ENCODE measurements around the gene TMEM50B.
"Not testable (repeated sequence)": the region's sequence is repeated elsewhere in the genome, so short reads cannot be mapped to it uniquely, and the experiment has no call there.

TMEM50B gene

DNA sequence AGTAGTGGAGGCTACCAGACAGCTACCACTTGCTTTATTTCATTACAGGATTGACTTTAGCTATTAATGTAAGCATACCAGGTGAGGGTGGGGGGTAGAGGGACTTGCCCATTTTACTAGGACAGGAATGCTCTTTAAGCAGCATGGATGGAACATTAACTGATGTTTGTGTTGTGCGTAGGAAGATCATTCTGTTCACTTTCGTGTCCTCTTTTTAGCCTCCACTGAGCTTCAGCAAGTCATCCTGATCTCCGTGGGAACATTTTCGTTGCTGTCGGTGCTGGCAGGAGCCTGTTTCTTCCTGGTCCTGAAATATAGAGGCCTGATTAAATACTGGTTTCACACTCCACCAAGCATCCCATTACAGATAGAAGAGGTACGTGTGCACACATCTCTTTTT is 47.3 kb downstream of the TMEM50B start:
- DNase-seq, result no peak

DNA sequence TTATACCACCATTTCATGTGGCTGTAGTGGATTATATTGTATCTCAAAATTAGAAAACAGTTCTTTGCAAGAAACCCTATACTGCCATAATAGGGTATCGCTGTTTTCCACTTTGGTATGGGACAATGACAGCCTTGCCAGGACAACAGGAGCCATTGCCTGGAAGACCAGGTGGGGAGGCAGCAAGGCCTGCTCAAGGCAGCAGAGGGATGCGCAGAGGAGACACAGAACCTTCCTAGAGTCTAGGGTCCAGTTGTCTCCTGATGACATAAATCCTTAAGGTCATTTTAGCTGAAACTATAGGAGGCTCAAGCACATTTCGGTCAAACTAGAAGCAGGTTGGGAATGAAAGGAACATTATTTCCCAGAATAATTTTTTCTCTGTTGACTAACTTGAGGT is 48.9 kb downstream of the TMEM50B start:
- DNase-seq, result no peak

- DNase-seq, result no peak
These were observed 51.1 kb downstream of the TMEM50B start for GRCh38 chr21:33428669-33429068.

DNA sequence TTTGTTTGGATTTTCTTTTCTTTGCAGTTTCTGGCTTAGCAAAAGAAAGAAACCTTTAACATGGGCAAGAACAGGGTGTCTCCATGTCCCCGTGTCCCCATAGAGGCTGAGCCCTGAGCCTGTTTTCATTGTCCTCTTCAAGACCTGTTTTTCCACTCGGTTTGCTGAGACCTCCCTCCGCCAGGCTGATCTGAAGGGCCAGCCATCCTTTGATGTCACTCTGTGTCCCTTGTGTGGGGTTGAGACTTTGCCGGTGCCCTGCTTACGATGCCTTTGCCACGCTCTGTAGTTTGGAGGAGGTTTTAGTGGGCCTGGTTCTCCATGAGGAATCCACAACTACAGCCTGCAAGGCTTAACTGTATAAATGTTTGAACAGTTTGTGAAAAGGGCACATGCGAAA is 52.7 kb downstream of the TMEM50B start:
- DNase-seq, result no peak

GRCh38 chr21:33425825-33426224 is 53.9 kb downstream of the TMEM50B start:
- DNase-seq, result no peak

DNA sequence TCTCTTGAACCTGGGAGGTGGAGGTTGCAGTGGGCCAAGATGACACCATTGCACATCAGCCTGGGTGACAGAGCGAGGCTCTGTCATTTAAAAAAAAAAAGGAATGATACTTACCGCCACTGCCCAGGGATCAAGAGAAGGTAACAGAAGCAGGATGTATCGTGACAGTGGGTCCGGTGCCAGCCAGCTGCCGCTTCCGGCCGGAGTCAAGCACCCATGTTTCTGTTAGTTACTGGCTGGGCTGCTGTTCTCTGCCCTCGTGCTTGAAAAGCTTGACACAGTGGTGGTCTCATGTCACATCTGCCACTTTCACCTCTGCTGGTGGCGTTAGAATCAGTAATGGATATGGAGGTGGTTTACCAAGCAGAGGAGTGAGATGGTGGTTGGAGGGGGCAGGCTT is 55.6 kb downstream of the TMEM50B start:
- DNase-seq, result no peak

DNA sequence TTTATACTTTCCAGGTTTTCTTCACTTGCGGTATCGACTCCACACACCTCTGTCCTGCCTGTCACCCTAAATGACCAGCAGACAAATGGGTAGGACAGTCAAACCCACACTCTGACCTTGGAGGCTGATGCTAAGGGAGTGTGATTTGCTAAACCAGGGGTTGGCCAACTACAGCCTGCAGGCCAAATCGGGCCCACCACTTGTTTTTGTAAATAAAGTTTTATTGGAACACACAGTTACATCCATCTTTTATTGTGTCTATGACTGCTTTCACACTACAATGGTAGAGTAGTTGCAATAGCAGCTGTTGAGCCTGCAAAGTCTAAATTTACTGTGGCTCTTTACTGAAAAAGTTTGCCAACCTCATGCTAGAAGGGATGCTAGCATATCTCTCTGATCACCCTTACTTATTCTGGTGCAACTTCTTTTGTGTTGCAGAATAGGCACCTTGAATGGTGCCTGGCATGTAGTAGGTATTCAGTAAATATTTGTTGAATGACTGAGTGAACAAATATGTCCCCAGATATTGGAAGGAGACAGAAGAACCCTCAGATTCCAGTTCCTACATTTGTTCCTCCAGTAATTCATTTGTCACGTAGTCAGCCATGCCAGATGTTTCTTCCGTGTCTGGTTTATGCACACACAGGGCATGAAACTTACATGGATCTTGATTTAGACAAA is 57.9 kb downstream of the TMEM50B start:
- DNase-seq, result no peak

GRCh38 chr21:33419538-33420123 is 60.1 kb downstream of the TMEM50B start:
- DNase-seq, result no peak

- DNase-seq, result no peak
These were observed 61.1 kb downstream of the TMEM50B start for GRCh38 chr21:33418691-33419090.

DNA sequence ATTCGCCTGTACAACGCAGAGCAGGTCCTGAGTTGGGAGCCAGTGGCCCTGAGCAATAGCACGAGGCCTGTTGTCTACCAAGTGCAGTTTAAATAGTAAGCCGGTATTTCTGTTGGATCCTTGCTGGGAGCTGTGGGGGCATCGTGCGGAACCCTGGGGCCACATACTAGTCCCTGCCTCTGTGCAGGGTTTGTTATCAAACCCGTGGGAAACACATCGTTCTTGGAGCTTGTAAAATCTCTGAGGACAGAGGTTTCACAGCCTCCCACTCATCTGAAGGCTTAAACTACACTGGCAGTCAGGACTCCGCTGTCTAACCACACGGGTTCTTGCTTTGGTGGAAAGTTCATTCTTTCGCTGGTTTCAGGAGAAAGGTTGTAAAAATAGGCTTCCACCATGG is 64.8 kb downstream of the TMEM50B start:
- DNase-seq, result no peak

DNA sequence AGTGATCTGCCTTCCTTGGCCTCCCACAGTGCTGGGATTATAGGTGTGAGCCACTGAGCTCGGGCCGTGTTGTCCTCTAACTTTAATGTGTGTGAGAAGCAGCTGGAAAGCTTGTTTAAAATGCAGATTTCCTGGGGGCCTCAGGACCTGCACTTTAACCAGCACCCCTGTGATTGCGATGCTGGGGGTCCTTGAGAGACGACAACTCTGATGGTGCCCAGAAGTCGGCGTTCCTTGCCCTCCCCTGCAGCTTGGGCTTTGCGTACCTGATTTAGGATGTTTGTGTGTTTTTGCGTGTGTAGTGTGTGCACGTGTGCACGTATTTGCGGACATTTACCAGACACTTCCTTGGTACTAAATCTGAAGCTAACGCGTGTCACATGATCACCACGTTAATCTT is 65.7 kb downstream of the TMEM50B start:
- DNase-seq, result no peak

DNA sequence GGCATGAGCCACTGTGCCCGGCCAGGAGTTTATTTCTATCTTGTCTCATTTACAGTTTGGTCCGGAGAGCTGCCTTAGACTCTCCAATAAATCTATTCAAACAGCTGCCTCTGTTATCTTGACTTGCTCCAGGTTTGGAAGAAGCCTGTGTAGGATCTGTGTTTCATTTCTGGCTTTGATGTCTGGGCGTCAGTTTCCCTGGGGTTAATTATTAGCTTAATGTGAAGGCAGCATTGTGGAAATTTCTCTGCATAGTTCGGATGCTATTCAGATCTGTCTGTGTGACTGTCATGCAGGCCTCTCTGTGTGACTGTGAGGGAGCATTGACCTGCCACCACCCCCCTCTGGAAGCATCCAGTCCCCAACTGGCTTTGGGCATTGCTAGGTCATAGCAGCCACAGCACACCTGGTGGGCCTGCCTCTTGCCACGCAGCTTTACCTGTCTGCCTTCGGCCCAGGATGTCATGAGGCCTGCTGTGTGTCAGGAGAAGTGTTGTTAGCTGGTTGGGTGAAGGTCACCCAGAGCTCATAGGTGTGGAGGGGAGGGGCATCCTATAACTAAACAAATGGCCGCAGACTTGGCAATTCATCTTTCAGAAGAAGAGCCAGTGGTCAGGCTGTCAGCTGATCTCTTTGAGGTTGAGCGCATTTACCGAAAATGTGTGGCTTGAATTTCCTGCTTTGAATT is 66.8 kb downstream of the TMEM50B start:
- no peak for DNase-seq

- not testable (repeated sequence) for DNase-seq
These were observed 67.3 kb downstream of the TMEM50B start for GRCh38 chr21:33412439-33412831.

- no peak for DNase-seq
These were observed 67.8 kb downstream of the TMEM50B start for GRCh38 chr21:33411949-33412430.

DNA sequence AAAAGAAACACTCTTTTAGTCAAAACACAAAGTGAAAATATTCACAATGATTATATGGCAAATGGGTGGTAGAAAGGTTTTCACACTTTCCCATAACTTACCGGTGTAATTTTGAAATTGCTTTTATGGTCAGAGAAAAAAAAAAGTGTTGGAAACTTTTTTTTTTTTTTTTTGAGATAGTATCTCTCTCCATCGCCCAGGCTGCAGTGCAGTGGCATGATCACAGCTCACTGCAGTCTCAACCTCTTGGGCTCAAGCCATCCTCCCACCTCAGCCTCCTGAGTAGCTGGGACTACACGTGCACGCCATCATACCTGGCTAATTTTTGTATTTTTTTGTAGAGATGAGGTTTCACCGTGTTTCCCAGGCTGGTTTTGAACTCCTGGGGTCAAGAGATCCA is 73.3 kb downstream of the TMEM50B start:
- DNase-seq, result no peak

GRCh38 chr21:33403786-33404585 is 75.8 kb downstream of the TMEM50B start:
- DNase-seq, result peak in 48 of 56 donors; percentile 13 to 73 (median 42)

- DNase-seq, result peak in 22 of 56 donors; percentile 15 to 65 (median 40)
These were observed 76.5 kb downstream of the TMEM50B start, which contains the start of gene IFNGR2 for GRCh38 chr21:33403128-33403785. Gene IFNGR2 (plus strand): TSS chr21:33403413. CDS start chr21:33403544, 131 bp downstream.

DNA sequence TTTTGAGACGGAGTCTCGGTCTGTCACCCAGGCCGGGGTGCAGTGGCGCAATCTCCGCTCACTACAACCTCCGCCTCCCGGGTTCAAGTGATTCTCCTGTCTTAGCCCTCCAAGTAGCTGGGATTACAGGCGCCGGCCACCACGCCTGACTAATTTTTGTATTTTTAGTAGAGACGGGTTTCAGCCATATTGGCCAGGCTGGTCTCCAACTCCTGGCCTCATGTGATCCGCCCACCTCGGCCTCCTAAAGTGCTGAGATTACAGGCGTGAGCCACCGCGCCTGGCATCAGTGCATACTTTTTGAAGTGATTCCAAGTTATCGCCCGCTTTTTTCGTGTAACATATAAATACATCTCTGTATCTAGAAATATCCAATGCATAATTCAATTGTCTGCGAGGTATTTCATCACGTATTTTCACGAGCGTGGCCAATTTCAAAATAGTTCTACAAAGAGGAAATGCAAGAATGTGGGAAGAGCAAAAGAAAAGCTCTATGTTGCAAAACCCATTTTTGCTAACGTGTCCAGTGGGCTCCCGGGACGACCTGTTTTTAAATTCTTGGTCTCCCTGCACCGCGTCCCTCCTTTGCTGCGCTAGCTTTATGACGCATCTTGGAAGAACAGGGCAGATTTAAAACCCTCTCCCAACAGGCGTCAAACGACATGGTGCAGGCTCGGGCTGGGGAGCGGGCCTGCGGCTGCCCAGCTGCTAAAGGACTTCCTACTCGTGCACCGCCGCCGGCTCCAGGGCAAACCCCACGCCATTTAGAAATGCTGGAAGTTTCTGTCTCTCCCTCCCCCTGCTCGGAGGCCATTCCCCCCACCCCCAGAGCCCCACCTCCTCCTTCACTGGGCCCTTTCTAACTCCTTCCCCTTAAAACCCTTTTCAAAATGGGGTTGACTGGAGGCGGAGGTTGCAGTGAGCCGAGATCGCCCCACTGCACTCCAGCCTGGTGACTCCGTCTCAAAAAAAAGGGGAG is 77.5 kb downstream of the TMEM50B start:
- DNase-seq, result peak in 42 of 56 donors; percentile 8 to 64 (median 31)

DNA sequence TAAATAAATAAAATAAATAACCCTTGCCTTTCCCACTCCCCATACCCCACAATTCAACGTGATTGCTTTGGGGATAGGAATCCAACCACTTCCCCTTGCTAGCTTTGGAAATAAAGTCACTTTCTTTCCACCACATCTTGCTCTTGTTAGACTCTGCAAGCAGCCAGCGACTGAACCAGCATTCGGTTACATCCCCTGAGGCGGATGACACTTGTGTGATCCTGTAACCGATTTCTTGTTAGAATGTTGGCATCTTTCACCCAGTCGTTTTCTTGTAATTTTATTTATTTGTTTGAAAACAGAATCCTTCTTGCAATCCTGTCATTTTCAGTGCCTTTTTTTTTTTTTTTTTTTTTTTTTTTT is 78.2 kb downstream of the TMEM50B start:
- DNase-seq, result no peak

Measured in nucleus accumbens (tissue), 56 donors.